Natural killer cell treated with Interleukin-12 subunit alpha and Interleukin-12 subunit beta and Interleukin-15 and Interleukin-18, amount 100 ng/mL, for 72 hours (primary cell): ENCODE results near the gene GAB3. TPM values are rescaled to one million over a fixed set of nuclear protein-coding genes. Genes with fewer than 3 reads are reported as not detected.

Source experiments
- ATAC-seq, 2 donors: fragments of 150-1000 bp; cut with Tn5 transposase in 1 of 2; sonication (Bioruptor Pico), chemical (Tn5 transposase) in 1 of 2; 2 replicates each; pipeline ENCODE4 v1.10.0; 2021
- DNase-seq: peaks from one replicate; pipeline ENCODE4 v3.0.0; 2022; ENCODE audit warnings: low spot score
- H3K27ac Mint-ChIP-seq, 2 donors: 1 replicate in 1 of 2; 2 replicates in 1 of 2; pipeline ENCODE4 v1.8.0; 2022; ENCODE audit warnings: mixed read lengths in 2 of 2, mild to moderate bottlenecking in 1 of 2, moderate library complexity in 1 of 2
- H3K27me3 Mint-ChIP-seq, 2 donors: 1 replicate in 1 of 2; 2 replicates in 1 of 2; pipeline ENCODE4 v1.8.0; 2022; ENCODE audit warnings: mixed read lengths in 2 of 2
- H3K36me3 Mint-ChIP-seq: one replicate; pipeline ENCODE4 v1.8.0; 2022; ENCODE audit warnings: mixed read lengths
- H3K4me1 Mint-ChIP-seq, 2 donors: 1 replicate in 1 of 2; 2 replicates in 1 of 2; pipeline ENCODE4 v1.8.0; 2022; ENCODE audit warnings: low read depth in 2 of 2, mixed read lengths in 2 of 2, mild to moderate bottlenecking in 1 of 2
- H3K4me3 Mint-ChIP-seq: one replicate; pipeline ENCODE4 v1.8.0; 2022; ENCODE audit warnings: mixed read lengths
- H3K9me3 Mint-ChIP-seq: 2 replicates; pipeline ENCODE4 v1.8.0; 2022; ENCODE audit warnings: mixed read lengths
- total RNA-seq, 2 donors: library from RNA; stranded (reverse); gene quantifications; one replicate each; pipeline ENCODE4 v1.2.3, GENCODE V29; 2022

GAB3 gene
- total RNA-seq, 2 donors from 2014 or later, result 20.3 to 28.3 TPM

- ATAC-seq (peak in 1 of 2 donors; percentile 54), DNase-seq (no peak)
- Mint-ChIP-seq H3K36me3 (peaks cover 35% of the 10 kb centered on the region), H3K4me3 (no peak overlapping the region), H3K4me1 (peaks cover 4 to 9% of the 10 kb centered on the region in 2 donors), H3K27me3 (peaks cover 0 to 2% of the 10 kb centered on the region in 2 donors), H3K27ac (peak overlapping the region in 1 of 2 donors; percentile 31), H3K9me3 (no peaks in the 10 kb centered on the region)
Measured at GRCh38 chrX:154775419-154776349, 24.8 kb upstream of the GAB3 start.

- Mint-ChIP-seq H3K36me3 (peaks cover 35% of the 10 kb centered on the region), H3K4me3 (no peak overlapping the region), H3K4me1 (peaks cover 4 to 9% of the 10 kb centered on the region in 2 donors), H3K9me3 (no peaks in the 10 kb centered on the region), H3K27ac (peak overlapping the region in 1 of 2 donors; percentile 84), H3K27me3 (peaks cover 0 to 2% of the 10 kb centered on the region in 2 donors)
- DNase-seq (no peak), ATAC-seq (no peak)
Measured at GRCh38 chrX:154774622-154775021, 23.7 kb upstream of the GAB3 start.

- peaks cover 0 to 3% of the 10 kb centered on the region in 2 donors for H3K27me3 Mint-ChIP-seq
- peak; percentile 95 to 96 for ATAC-seq
- peaks cover 15% of the 10 kb centered on the region for H3K36me3 Mint-ChIP-seq
- H3K9me3 Mint-ChIP-seq, result no peaks in the 10 kb centered on the region
- H3K27ac Mint-ChIP-seq, result peak within 1 kb of the TSS; percentile 86 to 89
- DNase-seq, result peak; percentile 97
- H3K4me1 Mint-ChIP-seq, result peaks cover 9 to 10% of the 10 kb centered on the region in 2 donors
- H3K4me3 Mint-ChIP-seq, result peak within 1 kb of the TSS; percentile 83
Measured at GRCh38 chrX:154762537-154763296, 11.8 kb upstream of the GAB3 start, which contains the start of gene DKC1. Gene DKC1, plus strand, starts transcription at chrX:154762864. Its CDS starts 102 bp downstream, at chrX:154762966.

- Mint-ChIP-seq H3K27me3 (peaks cover 0 to 3% of the 10 kb centered on the region in 2 donors), H3K4me1 (peaks cover 10% of the 10 kb centered on the region in 2 donors), H3K27ac (peak overlapping the region; percentile 86 to 89), H3K9me3 (no peaks in the 10 kb centered on the region), H3K4me3 (peak overlapping the region; percentile 83), H3K36me3 (peaks cover 15% of the 10 kb centered on the region)
- DNase-seq (no peak), ATAC-seq (no peak)
Measured at GRCh38 chrX:154761977-154762536, 11.2 kb upstream of the GAB3 start.

GRCh38 chrX:154758696-154759095 lies 7.8 kb upstream of the GAB3 start:
- DNase-seq (no peak), ATAC-seq (no peak)
- H3K27me3 Mint-ChIP-seq, result peaks cover 0 to 3% of the 10 kb centered on the region in 2 donors
- no peak overlapping the region for H3K4me3 Mint-ChIP-seq
- H3K36me3 Mint-ChIP-seq, result no peaks in the 10 kb centered on the region
- no peak overlapping the region for H3K27ac Mint-ChIP-seq
- H3K4me1 Mint-ChIP-seq, result peaks cover 0 to 6% of the 10 kb centered on the region in 2 donors
- no peaks in the 10 kb centered on the region for H3K9me3 Mint-ChIP-seq

GRCh38 chrX:154751669-154752271 lies 893 bp upstream of the GAB3 start:
- ATAC-seq (no peak), DNase-seq (no peak)
- peaks cover 0 to 10% of the 10 kb centered on the region in 2 donors for H3K27me3 Mint-ChIP-seq
- peaks cover 15 to 21% of the 10 kb centered on the region in 2 donors for H3K4me1 Mint-ChIP-seq
- H3K4me3 Mint-ChIP-seq, result peak overlapping the region; percentile 88
- no peaks in the 10 kb centered on the region for H3K36me3 Mint-ChIP-seq
- no peaks in the 10 kb centered on the region for H3K9me3 Mint-ChIP-seq
- H3K27ac Mint-ChIP-seq, result peak overlapping the region; percentile 81 to 87

GRCh38 chrX:154751203-154751668 lies 359 bp upstream of the GAB3 start:
- no peaks in the 10 kb centered on the region for H3K36me3 Mint-ChIP-seq
- peaks cover 17 to 25% of the 10 kb centered on the region in 2 donors for H3K4me1 Mint-ChIP-seq
- peak overlapping the region; percentile 88 for H3K4me3 Mint-ChIP-seq
- ATAC-seq (peak in 1 of 2 donors; percentile 39), DNase-seq (no peak)
- peak overlapping the region; percentile 81 to 87 for H3K27ac Mint-ChIP-seq
- H3K9me3 Mint-ChIP-seq, result no peaks in the 10 kb centered on the region
- H3K27me3 Mint-ChIP-seq, result peaks cover 0 to 10% of the 10 kb centered on the region in 2 donors

GRCh38 chrX:154749856-154750255 lies 1.0 kb downstream of the GAB3 start:
- Mint-ChIP-seq H3K27me3 (peaks cover 0 to 10% of the 10 kb centered on the region in 2 donors), H3K4me1 (peaks cover 23 to 29% of the 10 kb centered on the region in 2 donors), H3K27ac (peak overlapping the region; percentile 68 to 76), H3K36me3 (no peaks in the 10 kb centered on the region), H3K4me3 (peak overlapping the region; percentile 87), H3K9me3 (no peaks in the 10 kb centered on the region)
- ATAC-seq (no peak), DNase-seq (no peak)

GRCh38 chrX:154748712-154749339 lies 2.1 kb downstream of the GAB3 start:
- H3K27me3 Mint-ChIP-seq, result peaks cover 0 to 10% of the 10 kb centered on the region in 2 donors
- H3K27ac Mint-ChIP-seq, result peak overlapping the region; percentile 59 to 76
- no peaks in the 10 kb centered on the region for H3K36me3 Mint-ChIP-seq
- H3K4me1 Mint-ChIP-seq, result peaks cover 28 to 35% of the 10 kb centered on the region in 2 donors
- peak overlapping the region; percentile 87 for H3K4me3 Mint-ChIP-seq
- DNase-seq, result no peak
- ATAC-seq, result peak; percentile 73 to 74
- no peaks in the 10 kb centered on the region for H3K9me3 Mint-ChIP-seq

GRCh38 chrX:154742613-154743012 lies 8.3 kb downstream of the GAB3 start:
- H3K27ac Mint-ChIP-seq, result peak overlapping the region; percentile 73 to 95
- ATAC-seq (peak in 1 of 2 donors; percentile 59), DNase-seq (no peak)
- no peaks in the 10 kb centered on the region for H3K27me3 Mint-ChIP-seq
- peaks cover 41 to 57% of the 10 kb centered on the region in 2 donors for H3K4me1 Mint-ChIP-seq
- H3K4me3 Mint-ChIP-seq, result peak overlapping the region; percentile 70
- H3K36me3 Mint-ChIP-seq, result no peaks in the 10 kb centered on the region
- H3K9me3 Mint-ChIP-seq, result no peaks in the 10 kb centered on the region

- DNase-seq (no peak), ATAC-seq (no peak)
- peaks cover 10% of the 10 kb centered on the region for H3K36me3 Mint-ChIP-seq
- H3K4me1 Mint-ChIP-seq, result peaks cover 57 to 75% of the 10 kb centered on the region in 2 donors
- H3K9me3 Mint-ChIP-seq, result no peaks in the 10 kb centered on the region
- no peaks in the 10 kb centered on the region for H3K27me3 Mint-ChIP-seq
- peak overlapping the region; percentile 95 to 99 for H3K27ac Mint-ChIP-seq
- H3K4me3 Mint-ChIP-seq, result peak overlapping the region; percentile 60
Measured at GRCh38 chrX:154739952-154740465, 10.9 kb downstream of the GAB3 start.

- Mint-ChIP-seq H3K27ac (peak overlapping the region; percentile 95 to 99), H3K9me3 (no peaks in the 10 kb centered on the region), H3K4me1 (peaks cover 62 to 80% of the 10 kb centered on the region in 2 donors), H3K36me3 (peaks cover 10% of the 10 kb centered on the region), H3K4me3 (peak overlapping the region; percentile 83), H3K27me3 (no peaks in the 10 kb centered on the region)
- ATAC-seq (peak; percentile 56 to 60), DNase-seq (no peak)
Measured at GRCh38 chrX:154738011-154738738, 12.7 kb downstream of the GAB3 start.
